H9 (cell line): Measurements from ENCODE around the gene FBXL12. TPM values are rescaled to one million over a fixed set of nuclear protein-coding genes. Genes with fewer than 3 reads are reported as not detected.

ENCODE experiments used
- DNase-seq: peaks from one replicate; pipeline ENCODE4 v3.0.0-alpha.2; 2017
- H2AFZ ChIP-seq: one replicate; pipeline ENCODE4 v1.6.1; 2013; ENCODE audit warnings: mild to moderate bottlenecking, low read length, control low read depth, moderate library complexity
- H2AK5ac ChIP-seq: 2 replicates; pipeline ENCODE4 v1.6.1; 2013; ENCODE audit warnings: low read length, control low read depth, mixed read lengths; ENCODE audit not compliant: insufficient read length
- H2BK120ac ChIP-seq: one replicate; pipeline ENCODE4 v1.6.1; 2013; ENCODE audit warnings: low read depth, mild to moderate bottlenecking, low read length, control low read depth, inconsistent platforms; ENCODE audit not compliant: poor library complexity, severe bottlenecking
- H2BK12ac ChIP-seq: 2 replicates; pipeline ENCODE4 v1.6.1; 2013; ENCODE audit warnings: low read length, control low read depth, mixed read lengths, low read depth; ENCODE audit not compliant: insufficient read length
- H2BK15ac ChIP-seq: 2 replicates; pipeline ENCODE4 v1.6.1; 2013; ENCODE audit warnings: low read depth, low read length, control low read depth
- H2BK20ac ChIP-seq: one replicate; pipeline ENCODE4 v1.6.1; 2013; ENCODE audit warnings: low read depth, mild to moderate bottlenecking, low read length, control low read depth, inconsistent platforms; ENCODE audit not compliant: poor library complexity, severe bottlenecking
- H2BK5ac ChIP-seq: 2 replicates; pipeline ENCODE4 v1.6.1; 2013; ENCODE audit warnings: low read length, control low read depth, mixed read lengths; ENCODE audit not compliant: insufficient read length
- H3K14ac ChIP-seq: 2 replicates; pipeline ENCODE4 v1.6.1; 2013; ENCODE audit warnings: low read length, control low read depth; ENCODE audit not compliant: insufficient read depth
- H3K18ac ChIP-seq: 2 replicates; pipeline ENCODE4 v1.6.1; 2013; ENCODE audit warnings: low read depth, mild to moderate bottlenecking, mixed read lengths, low read length, control low read depth; ENCODE audit not compliant: insufficient read length
- H3K23ac ChIP-seq: 2 replicates; pipeline ENCODE4 v1.6.1; 2013; ENCODE audit warnings: low read length, control low read depth, mixed read lengths, low read depth; ENCODE audit not compliant: insufficient read length
- H3K23me2 ChIP-seq: 2 replicates; pipeline ENCODE4 v1.6.1; 2013; ENCODE audit warnings: low read depth, mild to moderate bottlenecking, mixed read lengths, low read length, control low read depth; ENCODE audit not compliant: insufficient read length, poor library complexity, severe bottlenecking
- H3K27ac ChIP-seq: 2 replicates; pipeline ENCODE4 v1.5.1; 2013; ENCODE audit warnings: low read length, control low read depth, mixed read lengths, low read depth; ENCODE audit not compliant: insufficient read length
- H3K27me3 ChIP-seq: 2 replicates; pipeline ENCODE4 v1.6.1; 2013; ENCODE audit warnings: low read length, control low read depth, inconsistent platforms; ENCODE audit not compliant: insufficient read depth
- H3K4ac ChIP-seq: 2 replicates; pipeline ENCODE4 v1.6.1; 2013; ENCODE audit warnings: low read depth, mild to moderate bottlenecking, control low read depth, inconsistent platforms, low read length, moderate library complexity
- H3K4me1 ChIP-seq: 2 replicates; pipeline ENCODE4 v1.6.1; 2013; ENCODE audit warnings: low read length, control low read depth, inconsistent platforms; ENCODE audit not compliant: insufficient read depth
- H3K4me2 ChIP-seq: 2 replicates; pipeline ENCODE4 v1.6.1; 2013; ENCODE audit warnings: low read length, control low read depth, mixed read lengths; ENCODE audit not compliant: insufficient read length, insufficient read depth
- H3K56ac ChIP-seq: 2 replicates; pipeline ENCODE4 v1.6.1; 2013; ENCODE audit warnings: low read depth, mild to moderate bottlenecking, mixed read lengths, low read length, control low read depth; ENCODE audit not compliant: insufficient read length
- H3K79me1 ChIP-seq: 2 replicates; pipeline ENCODE4 v1.6.1; 2013; ENCODE audit warnings: low read depth, mild to moderate bottlenecking, moderate library complexity, low read length, control low read depth, inconsistent platforms; ENCODE audit not compliant: insufficient read depth, poor library complexity, severe bottlenecking
- H3K79me2 ChIP-seq: 2 replicates; pipeline ENCODE4 v1.6.1; 2013; ENCODE audit warnings: low read length, control low read depth, inconsistent platforms; ENCODE audit not compliant: insufficient read depth
- H3K9ac ChIP-seq: 2 replicates; pipeline ENCODE4 v1.6.1; 2013; ENCODE audit warnings: low read length, control low read depth, mixed read lengths; ENCODE audit not compliant: insufficient read length; ENCODE audit errors: extremely low read depth
- H3K9me3 ChIP-seq: one replicate; pipeline ENCODE4 v1.6.1; 2013; ENCODE audit warnings: low read depth, low read length, inconsistent platforms; ENCODE audit not compliant: control insufficient read depth
- H3T11ph ChIP-seq: one replicate; pipeline ENCODE4 v1.6.1; 2013; ENCODE audit warnings: mild to moderate bottlenecking, low read length, control low read depth, inconsistent platforms
- H4K20me1 ChIP-seq: one replicate; pipeline ENCODE4 v1.6.1; 2013; ENCODE audit not compliant: control insufficient read depth, insufficient read length, insufficient read depth
- H4K5ac ChIP-seq: 2 replicates; pipeline ENCODE4 v1.6.1; 2013; ENCODE audit warnings: low read depth, mild to moderate bottlenecking, mixed read lengths, low read length, control low read depth; ENCODE audit not compliant: insufficient read length
- H4K8ac ChIP-seq: replicated peaks from 2 replicates; pipeline ENCODE4 v1.6.1; 2013; ENCODE audit warnings: low read length, control low read depth, mixed read lengths, low read depth; ENCODE audit not compliant: insufficient read length
- H4K91ac ChIP-seq: 2 replicates; pipeline ENCODE4 v1.6.1; 2013; ENCODE audit warnings: low read depth, mild to moderate bottlenecking, moderate library complexity, mixed read lengths, low read length, control low read depth; ENCODE audit not compliant: insufficient read length
- H3K27ac Mint-ChIP-seq, 3 experiments: 2 replicates in 2 of 3; 3 replicates in 1 of 3; pipeline ENCODE4 v1.8.0; 2020 to 2021; ENCODE audit warnings: mixed read lengths in 3 of 3, mild to moderate bottlenecking in 1 of 3, moderate library complexity in 1 of 3
- H3K27me3 Mint-ChIP-seq: 2 replicates; pipeline ENCODE4 v1.8.0; 2021; ENCODE audit warnings: low read depth, mild to moderate bottlenecking, moderate library complexity, mixed read lengths
- H3K36me3 Mint-ChIP-seq, 3 experiments: 2 replicates in 2 of 3; 3 replicates in 1 of 3; pipeline ENCODE4 v1.8.0; 2020 to 2021; ENCODE audit warnings: low read depth in 3 of 3, mixed read lengths in 3 of 3; ENCODE audit not compliant: insufficient read depth in 1 of 3
- H3K4me1 Mint-ChIP-seq, 2 experiments: 2 replicates each; pipeline ENCODE4 v1.8.0; 2020; ENCODE audit warnings: mixed read lengths in 2 of 2
- H3K4me3 Mint-ChIP-seq, 2 experiments: 2 replicates in 1 of 2; 3 replicates in 1 of 2; pipeline ENCODE4 v1.8.0; 2020 to 2021; ENCODE audit warnings: mild to moderate bottlenecking in 2 of 2, mixed read lengths in 2 of 2, moderate library complexity in 1 of 2
- H3K9me3 Mint-ChIP-seq, 2 experiments: 2 replicates in 1 of 2; 3 replicates in 1 of 2; pipeline ENCODE4 v1.8.0; 2020; ENCODE audit warnings: mild to moderate bottlenecking in 2 of 2, mixed read lengths in 2 of 2, moderate library complexity in 1 of 2
- CTCF ChIP-seq: fragments of 200-600 bp; sonication (generic); conservative IDR thresholded peaks from 3 replicates; pipeline ENCODE4 v1.8.0; 2021; ENCODE audit warnings: antibody characterized with exemption, mild to moderate bottlenecking
- WGBS: extraction: QIAGEN DNeasy Blood & Tissue Kit; methylation state at CpG from one replicate; pipeline ENCODE4 v1.1.7; 2013; ENCODE audit warnings: missing lambda C conversion rate, low lambda C conversion rate, mixed read lengths; ENCODE audit not compliant: insufficient read length; ENCODE audit errors: extremely low coverage; 5-methylcytosine and 5-hydroxymethylcytosine counted together
- total RNA-seq: library from RNA; stranded (reverse); gene quantifications from 2 replicates; pipeline ENCODE4 v1.2.1, GENCODE V29; 2021

Gene FBXL12
- total RNA-seq, 1 experiment from 2014 or later = 31.8 TPM

DNA sequence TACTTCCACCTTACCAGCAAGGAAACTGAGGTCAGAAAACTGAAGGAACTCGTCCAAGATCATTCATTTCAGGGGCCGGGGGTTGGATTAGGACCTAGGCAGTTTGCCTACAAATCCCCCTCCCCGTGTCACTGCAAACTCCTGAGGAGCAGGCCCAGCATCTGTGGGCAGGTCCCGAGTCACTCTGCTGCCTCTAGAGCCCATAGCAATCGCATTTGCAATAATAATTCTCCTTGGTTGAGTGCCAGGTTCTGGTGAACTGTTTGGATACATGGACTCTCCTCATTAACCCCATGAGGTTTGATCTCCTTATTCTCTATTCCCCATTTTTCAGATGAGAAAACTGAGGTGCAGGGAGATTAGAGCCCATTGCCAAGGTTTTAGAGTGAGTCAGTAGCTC is 17.1 kb upstream of the FBXL12 start:
- Histone ChIP-seq H2BK12ac (no peak overlapping the region), H3K4ac (no peak overlapping the region), H3K27ac (no peak overlapping the region), H3K23me2 (no peaks in the 10 kb centered on the region), H4K8ac (no peak overlapping the region), H3K27me3 (no peaks in the 10 kb centered on the region), H3K56ac (no peak overlapping the region), H3K79me2 (peaks cover 1% of the 10 kb centered on the region), H3K9ac (no peak overlapping the region), H3K4me1 (no peaks in the 10 kb centered on the region), H2BK120ac (no peak overlapping the region), H2BK5ac (no peak overlapping the region), H3K4me2 (peak overlapping the region; percentile 96), H4K91ac (no peak overlapping the region), H4K5ac (no peak overlapping the region), H3K79me1 (peaks cover 4% of the 10 kb centered on the region), H2AFZ (no peak overlapping the region), H2BK20ac (no peak overlapping the region), H3K14ac (no peak overlapping the region), H2AK5ac (no peak overlapping the region), H3K23ac (no peak overlapping the region), H4K20me1 (no peaks in the 10 kb centered on the region), H3K9me3 (no peaks in the 10 kb centered on the region), H3T11ph (no peak overlapping the region), H3K18ac (no peak overlapping the region), H2BK15ac (no peak overlapping the region)
- no peak for DNase-seq
- no CpG with 5 or more reads among the region's 5 CpGs for WGBS
- peak overlapping the region in 1 of 3 experiments; percentile 8; a peak in 2 of 7 replicates for H3K27ac Mint-ChIP-seq
- H3K27me3 Mint-ChIP-seq = no peaks in the 10 kb centered on the region
- H3K4me3 Mint-ChIP-seq = peak overlapping the region; percentile 79 to 93
- peaks cover 8 to 14% of the 10 kb centered on the region in 2 experiments for H3K4me1 Mint-ChIP-seq
- no peak for TF ChIP-seq CTCF
- H3K9me3 Mint-ChIP-seq = no peaks in the 10 kb centered on the region; a peak in 1 of 5 replicates
- H3K36me3 Mint-ChIP-seq = peaks cover 11 to 21% (median 15%) of the 10 kb centered on the region in 3 experiments; a peak in 6 of 7 replicates
